Measurements from ENCODE around the gene TLDC2.

The TLDC2 gene

GRCh38 chr20:36850759-36851158, 25.2 kb upstream of the TLDC2 start:
- no peak for DNase-seq

DNA sequence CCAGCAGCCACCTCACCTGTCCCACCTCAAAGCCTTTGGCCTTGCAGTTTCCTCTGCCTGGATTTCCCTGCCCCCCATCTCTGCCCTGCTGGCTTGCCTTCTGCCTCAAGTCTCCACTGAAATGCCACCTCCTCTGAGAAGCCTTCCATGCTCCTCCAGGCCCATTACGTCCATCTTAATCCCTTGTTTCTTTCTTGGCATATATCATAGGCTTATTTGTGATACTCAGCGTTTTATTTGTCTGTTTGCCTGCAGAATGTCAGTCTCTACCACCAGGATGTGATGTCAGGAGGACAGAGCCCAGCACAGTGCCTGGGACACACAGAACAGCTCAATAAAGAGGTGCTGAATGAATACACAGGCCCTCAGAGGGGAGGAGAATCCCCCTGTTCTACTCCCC, 24.4 kb upstream of the TLDC2 start:
- no peak for DNase-seq

GRCh38 chr20:36852187-36852586, 23.8 kb upstream of the TLDC2 start:
- no peak for DNase-seq

DNA sequence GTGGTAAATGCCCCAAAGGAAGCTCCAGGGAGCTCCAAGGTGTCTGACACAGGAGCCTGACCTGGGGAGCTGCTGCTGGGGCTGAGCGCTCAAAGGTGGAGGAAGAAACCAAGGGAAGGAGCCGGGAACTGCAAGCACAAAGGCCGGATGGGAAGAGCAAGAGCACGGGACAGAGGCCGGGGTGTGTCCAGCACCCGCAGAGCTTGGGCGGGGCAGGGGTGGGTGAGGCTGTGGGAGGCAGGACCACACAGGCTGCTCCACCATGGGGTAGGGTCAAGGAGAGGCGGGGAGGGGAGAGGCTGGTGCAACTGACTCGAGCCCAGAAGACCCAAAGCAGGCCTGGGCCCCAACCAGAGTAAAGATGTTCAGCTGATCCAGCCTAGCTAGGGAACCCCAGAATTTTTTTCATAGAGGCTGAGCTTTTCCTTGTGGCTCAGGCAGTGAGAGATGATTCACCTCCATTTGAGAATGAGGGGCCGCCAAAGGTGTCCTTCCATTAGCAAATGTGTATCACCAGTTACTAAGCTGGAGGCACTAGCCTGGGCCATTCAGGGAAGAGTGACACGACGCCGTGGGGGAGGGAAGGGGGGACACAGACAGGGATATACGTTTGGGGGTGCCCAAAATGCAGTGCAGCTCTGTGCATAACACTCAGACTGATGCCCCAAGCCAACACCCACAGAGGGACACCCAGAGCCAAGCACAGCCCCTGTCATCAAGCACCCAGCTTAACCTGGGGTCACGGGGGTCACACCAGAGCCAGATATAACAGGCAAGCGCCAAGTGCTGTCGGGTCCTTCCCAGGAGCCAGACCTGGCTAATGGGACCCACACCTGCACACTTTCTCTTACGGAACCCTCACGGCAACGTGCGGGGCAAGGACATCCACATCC, 21.3 kb upstream of the TLDC2 start:
- DNase-seq: no peak

DNA sequence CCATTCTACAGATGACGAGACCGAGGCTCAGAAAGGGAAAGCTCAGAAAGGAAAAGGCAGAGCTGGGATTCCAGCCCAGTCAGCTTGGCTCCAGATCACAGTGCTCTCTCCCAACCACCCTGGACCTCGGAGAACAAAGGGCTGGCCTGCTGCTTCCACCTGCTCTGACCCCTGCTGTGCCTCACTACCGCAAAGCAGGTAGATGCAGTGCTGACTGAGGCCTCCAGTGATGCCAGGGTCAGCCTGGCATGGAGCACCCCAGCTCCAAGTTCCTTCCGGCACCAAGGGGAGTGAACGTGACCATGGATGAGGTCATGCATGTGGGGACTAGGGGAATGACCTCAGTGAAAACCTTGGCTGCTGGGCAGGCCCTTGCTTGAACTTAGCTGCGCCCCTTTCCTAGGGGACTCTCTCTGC, 20.7 kb upstream of the TLDC2 start:
- no peak for DNase-seq

GRCh38 chr20:36856195-36856594, 19.7 kb upstream of the TLDC2 start:
- peak in 1 of 2 experiments; percentile 61 for DNase-seq

- DNase-seq: no peak
Observed at GRCh38 chr20:36856691-36857635, 19.0 kb upstream of the TLDC2 start.

- DNase-seq: no peak
Observed at GRCh38 chr20:36859282-36859555, 16.7 kb upstream of the TLDC2 start.

DNA sequence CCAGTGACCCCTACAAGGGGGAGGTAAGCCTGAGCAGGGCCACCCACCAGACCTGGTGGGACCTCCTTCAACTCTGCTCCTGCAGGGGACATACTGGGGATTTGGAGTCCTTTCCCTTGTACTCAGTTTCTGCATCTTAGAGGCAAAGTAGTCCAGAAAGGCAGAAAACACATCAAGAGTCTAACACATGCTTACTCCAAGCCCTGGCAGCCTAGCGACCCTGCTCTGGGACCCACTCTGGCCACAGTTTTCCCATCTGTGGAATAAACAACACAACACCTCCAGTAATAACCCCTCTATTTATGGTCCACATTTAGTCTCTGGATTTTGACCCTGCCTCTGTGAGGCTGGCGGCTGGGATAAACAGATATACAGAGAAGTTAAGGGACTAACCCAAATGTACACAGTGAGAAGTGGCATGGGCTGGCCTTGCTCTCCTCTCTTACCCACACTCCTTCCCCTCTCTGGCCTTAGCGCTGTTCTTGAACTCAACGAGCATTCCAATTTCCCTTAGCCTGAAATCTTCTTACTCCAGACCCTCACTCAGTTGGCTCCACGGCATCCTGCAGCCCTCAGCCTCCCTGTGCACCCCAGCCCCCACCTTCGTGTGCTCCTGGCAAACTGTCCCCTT, 16.1 kb upstream of the TLDC2 start:
- no peak for DNase-seq

GRCh38 chr20:36860339-36860738, 15.6 kb upstream of the TLDC2 start:
- DNase-seq: no peak

- DNase-seq: no peak
Observed at GRCh38 chr20:36860811-36861624, 14.9 kb upstream of the TLDC2 start.

- DNase-seq: no peak
Observed at GRCh38 chr20:36861625-36861874, 14.4 kb upstream of the TLDC2 start.

DNA sequence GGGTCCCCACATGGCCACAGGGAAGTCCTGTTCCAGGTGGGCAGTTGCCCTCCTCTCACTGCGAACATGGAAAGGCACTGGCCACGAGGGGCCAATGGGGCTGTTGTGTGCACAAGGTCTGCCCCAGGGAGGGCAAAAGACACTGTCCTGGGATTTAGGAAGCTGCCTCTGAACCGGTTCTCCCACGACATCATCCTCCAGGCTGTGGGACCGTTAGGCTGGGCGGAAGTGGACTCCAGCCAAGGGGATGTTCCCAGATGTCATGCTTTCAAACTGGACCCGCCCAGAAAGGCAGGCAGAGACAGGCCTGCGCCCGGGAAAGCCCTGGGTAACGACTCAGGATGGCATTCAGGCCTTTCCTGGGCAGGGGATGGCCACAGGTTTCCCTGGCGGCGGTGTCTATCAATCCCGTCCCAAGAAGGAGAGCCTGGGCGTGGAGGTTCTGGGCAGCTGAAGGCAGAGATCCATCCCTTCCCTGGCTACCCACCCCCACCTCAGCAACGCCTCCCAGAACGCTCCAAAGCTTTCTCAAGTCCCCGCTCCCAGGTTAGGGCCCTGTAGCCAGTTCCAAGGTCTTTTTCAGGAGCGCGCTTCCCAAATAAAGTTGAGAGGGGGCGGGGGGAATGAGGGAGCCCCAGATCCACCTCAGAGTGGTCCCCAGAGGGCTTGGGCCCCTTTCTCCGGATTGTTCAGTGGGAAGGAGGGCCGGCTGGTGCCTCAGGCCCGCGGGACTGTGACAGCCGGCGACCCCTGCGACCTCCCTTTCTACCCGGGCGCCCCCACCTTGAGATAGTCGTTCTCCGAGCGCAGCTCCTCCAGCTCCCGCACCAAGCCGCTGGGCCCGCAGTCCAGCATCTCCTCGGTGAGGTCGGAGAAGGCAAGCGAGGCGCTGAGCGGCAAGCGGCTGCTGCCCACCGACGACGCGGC, 13.8 kb upstream of the TLDC2 start:
- DNase-seq: peak; percentile 93 to 96

DNA sequence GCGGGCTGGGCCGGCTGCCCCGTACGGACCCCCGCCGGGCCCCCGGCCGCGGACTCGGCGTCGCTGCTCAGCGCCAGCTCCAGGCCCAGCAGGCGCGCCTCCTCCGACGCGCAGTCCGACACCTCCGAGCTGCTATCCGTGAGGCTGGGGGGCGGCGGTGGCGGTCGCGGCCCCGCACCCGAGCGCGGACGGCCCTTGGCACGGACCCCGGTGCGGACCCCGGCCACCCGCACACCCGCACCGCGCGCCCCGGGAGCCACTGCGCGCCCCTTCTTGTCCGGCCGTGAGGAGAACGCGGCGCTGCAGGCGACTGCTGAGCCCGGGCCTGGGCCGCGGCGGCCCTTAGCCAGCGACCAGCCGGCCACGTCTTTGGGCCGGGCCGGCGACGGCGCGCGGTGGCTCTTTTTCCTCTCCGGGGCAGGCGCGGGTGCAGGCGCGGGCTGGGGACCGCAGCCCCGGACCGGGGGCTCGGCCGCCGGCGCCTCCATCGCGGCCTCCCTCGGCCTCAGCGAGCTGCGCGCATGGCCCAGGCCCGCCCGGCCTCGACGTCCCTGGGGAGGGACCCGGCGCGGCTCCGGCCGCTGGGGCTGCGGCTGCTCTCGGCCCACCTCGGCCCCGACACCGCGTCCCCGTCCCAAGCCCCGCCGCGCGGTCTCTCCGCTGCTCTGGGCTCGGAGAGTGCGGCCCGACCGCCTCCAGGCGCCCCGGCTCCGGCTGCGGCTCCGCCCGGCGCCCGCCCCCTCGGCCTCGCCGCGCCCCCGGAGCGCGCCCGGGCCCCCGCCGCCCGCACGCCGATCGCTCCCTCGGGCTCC, 12.9 kb upstream of the TLDC2 start:
- no peak for DNase-seq

DNA sequence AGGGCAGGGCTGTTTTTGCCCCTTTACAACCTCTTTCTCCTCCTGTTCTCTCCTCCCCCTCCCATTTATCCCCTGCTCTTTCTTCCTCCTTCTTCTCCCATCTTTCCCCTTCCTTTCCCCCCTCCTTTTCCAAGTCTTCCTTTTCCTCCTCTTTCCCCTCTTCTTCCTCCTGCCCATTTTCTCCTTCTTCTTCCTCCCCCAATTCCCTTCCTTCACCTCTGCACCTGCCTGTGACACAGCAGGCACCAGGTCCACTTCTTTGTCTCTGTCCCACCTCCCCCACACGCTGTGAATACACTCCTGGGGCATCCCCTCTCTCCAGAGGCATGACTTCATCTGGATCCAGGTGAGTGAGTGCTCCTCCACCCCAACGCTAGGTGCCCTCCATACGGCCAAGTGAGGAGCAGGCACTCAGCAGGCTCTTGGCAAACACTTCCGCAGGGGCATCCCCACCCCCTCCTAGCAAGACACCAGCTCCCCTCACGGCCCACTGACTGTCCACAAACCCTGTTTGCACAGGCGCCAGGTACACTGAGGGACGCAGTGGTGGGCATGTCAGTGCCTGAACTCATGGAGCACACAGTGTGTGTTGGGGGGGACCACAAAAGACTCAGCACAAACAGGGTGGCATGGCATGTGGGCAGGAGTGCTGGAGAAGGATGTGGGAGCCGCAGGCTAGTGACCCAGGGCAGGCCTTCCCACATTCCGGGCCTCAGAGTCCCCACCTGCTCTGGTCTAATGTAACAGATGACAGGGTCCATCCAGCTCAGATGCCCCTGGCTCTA, 10.7 kb upstream of the TLDC2 start:
- no peak for DNase-seq

GRCh38 chr20:36865861-36866149, 10.1 kb upstream of the TLDC2 start:
- DNase-seq: no peak

DNA sequence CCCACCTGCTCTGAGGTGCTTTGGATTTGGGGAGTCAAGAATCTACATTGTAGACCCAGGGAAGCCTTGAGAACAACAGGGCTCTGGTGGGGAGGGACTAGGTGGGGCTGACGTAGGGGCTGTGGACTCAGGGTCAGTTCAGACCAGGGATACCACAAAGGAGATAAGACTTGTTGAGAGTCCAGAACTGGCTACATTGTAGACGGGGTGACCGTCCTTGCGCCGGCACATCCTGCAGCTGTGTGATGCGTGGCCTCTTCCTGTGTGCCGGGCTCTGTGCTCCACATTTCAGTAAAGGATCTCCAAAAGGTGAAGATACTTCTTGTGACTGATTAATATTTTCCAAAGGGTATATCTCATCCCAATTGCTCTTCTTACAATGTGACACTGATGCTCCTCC, 9.8 kb upstream of the TLDC2 start:
- DNase-seq: no peak

DNA sequence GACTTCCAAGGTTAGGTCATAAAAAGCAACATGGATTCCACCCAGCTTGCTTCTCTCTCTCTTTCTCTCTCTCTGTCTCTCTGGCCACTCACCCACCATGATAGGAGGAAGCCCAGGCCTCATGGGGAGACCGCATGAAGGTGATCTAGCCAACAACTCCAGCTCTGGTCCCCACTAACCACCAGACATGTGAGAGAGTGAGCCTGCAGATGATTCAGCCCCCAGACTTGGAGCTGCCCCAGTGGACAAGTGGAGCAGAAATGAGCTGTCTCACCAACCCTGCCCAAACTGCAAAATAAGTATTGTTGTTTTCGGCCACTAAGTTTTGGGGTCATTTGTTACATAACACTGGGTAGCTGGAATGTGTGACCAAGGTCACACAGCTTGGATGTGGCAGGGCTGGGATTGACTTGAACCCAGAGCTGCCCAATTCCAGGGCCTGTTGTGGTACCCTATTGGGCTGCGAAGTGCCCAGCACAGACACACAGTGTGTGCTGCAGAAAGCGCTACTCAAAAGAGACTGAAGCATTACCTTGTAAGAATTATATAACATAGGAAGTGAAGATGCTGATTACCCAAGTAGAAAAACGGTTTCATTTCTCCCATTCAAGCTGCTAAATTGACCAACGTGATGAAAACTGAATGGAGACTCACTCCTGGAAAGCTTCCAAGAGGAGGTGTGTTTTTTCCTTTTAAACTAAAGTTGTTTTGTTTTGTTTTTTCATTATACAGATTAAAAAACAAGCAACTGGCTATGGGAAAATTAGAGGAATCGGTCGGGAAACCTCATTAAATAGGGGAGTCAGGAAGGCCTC, 9.1 kb upstream of the TLDC2 start:
- no peak for DNase-seq

Data from SW 1271 (cell line).